ENCODE data around the gene NBPF3.

- no peak for TF ChIP-seq CTCF (conservative IDR thresholded peaks at IDR 0.05; ENCODE audit: low read length)
- TF ChIP-seq EZH2phosphoT487 (IDR thresholded peaks at IDR 0.05; ENCODE audit: borderline replicate concordance, low read depth, low read length) = no peak
Measured at GRCh38 chr1:21496886-21497285, 56.9 kb downstream of the NBPF3 start.

Measured in OCI-LY7 (cell line).